Fibroblast of lung (primary cell): ENCODE measurements around the gene AKT1S1. TPM values are rescaled to one million over a fixed set of nuclear protein-coding genes. Genes with fewer than 3 reads are reported as not detected.

Experiments used
- DNase-seq, 2 donors: peaks; one replicate each; pipeline versions ENCODE4 v3.0.0 to v3.0.0-alpha.2; 2010; ENCODE audit warnings: low read depth in 2 of 2
- H2AFZ ChIP-seq: 2 replicates; pipeline ENCODE4 v1.5.1; 2012; ENCODE audit warnings: low read length, control low read depth, inconsistent platforms
- H3K27ac ChIP-seq: 2 replicates; pipeline ENCODE4 v1.5.1; 2011; ENCODE audit warnings: low read length, control low read depth; ENCODE audit not compliant: insufficient read depth
- H3K27me3 ChIP-seq: 2 replicates; pipeline ENCODE4 v1.5.1; 2011; ENCODE audit warnings: mild to moderate bottlenecking, low read length; ENCODE audit not compliant: control insufficient read depth, insufficient read depth
- H3K36me3 ChIP-seq: 2 replicates; pipeline ENCODE4 v1.5.1; 2011; ENCODE audit warnings: low read length; ENCODE audit not compliant: control insufficient read depth, insufficient read depth
- H3K4me1 ChIP-seq: 2 replicates; pipeline ENCODE4 v1.5.1; 2011; ENCODE audit warnings: low read length; ENCODE audit not compliant: control insufficient read depth, insufficient read depth; ENCODE audit errors: extremely low read depth
- H3K4me2 ChIP-seq: 2 replicates; pipeline ENCODE4 v1.5.1; 2011; ENCODE audit warnings: low read length, control low read depth; ENCODE audit not compliant: insufficient read depth; ENCODE audit errors: extremely low read depth
- H3K4me3 ChIP-seq, 4 experiments: fragments of 200-600 bp in 1 of 4; sonication (generic) in 1 of 4; replicated peaks in 1 of 4; 2 replicates each; pipeline ENCODE4 v1.5.1; 2011 to 2016; ENCODE audit warnings: low read length in 4 of 4, low read depth in 3 of 4, mild to moderate bottlenecking in 3 of 4, control low read depth in 2 of 4, inconsistent platforms in 1 of 4, mixed read lengths in 1 of 4; ENCODE audit not compliant: insufficient read depth in 1 of 4; ENCODE audit errors: control extremely low read depth in 1 of 4
- H3K79me2 ChIP-seq: 2 replicates; pipeline ENCODE4 v1.5.1; 2012; ENCODE audit warnings: mild to moderate bottlenecking, low read length, inconsistent platforms; ENCODE audit not compliant: control insufficient read depth, insufficient read depth
- H3K9ac ChIP-seq: 2 replicates; pipeline ENCODE4 v1.5.1; 2011; ENCODE audit warnings: mild to moderate bottlenecking, low read length, control low read depth; ENCODE audit not compliant: insufficient read depth
- H3K9me3 ChIP-seq: 2 replicates; pipeline ENCODE4 v1.5.1; 2012; ENCODE audit warnings: low read depth, low read length; ENCODE audit not compliant: control insufficient read depth, insufficient read depth
- H4K20me1 ChIP-seq: 2 replicates; pipeline ENCODE4 v1.5.1; 2011; ENCODE audit warnings: low read length; ENCODE audit not compliant: control insufficient read depth, insufficient read depth; ENCODE audit errors: extremely low read depth
- EZH2 ChIP-seq: IDR thresholded peaks from 2 replicates; pipeline ENCODE4 v1.5.1; 2012; ENCODE audit warnings: low read length, control low read depth, mild to moderate bottlenecking; ENCODE audit errors: missing control alignments
- polyA plus RNA-seq, 2 donors: library from polyadenylated mRNA; depleted of rRNA in 1 of 2; stranded (reverse) in 1 of 2; unstranded in 1 of 2; fragments of >200 nt; gene quantifications; 2 replicates each; pipeline ENCODE4 v1.2.1, GENCODE V29; 2011 to 2012; ENCODE audit warnings: missing spikeins in 1 of 2
- total RNA-seq: library from RNA; depleted of rRNA; stranded (reverse); fragments of >200 nt; gene quantifications from 2 replicates; pipeline ENCODE4 v1.2.1, GENCODE V29; 2014
- TF ChIP-seq, protein P1 (sequence below), 2 donors: IDR thresholded peaks in 1 of 2; conservative IDR thresholded peaks in 1 of 2; 1 replicate in 1 of 2; 2 replicates in 1 of 2; pipeline ENCODE4 v1.5.1; 2011 to 2012; ENCODE audit warnings: low read length in 2 of 2, control low read depth in 1 of 2, inconsistent platforms in 1 of 2, low read depth in 1 of 2, mild to moderate bottlenecking in 1 of 2

Gene AKT1S1
- total and polyA plus RNA-seq, 2 donors (not counting 1 experiment from before 2014, with no cell fraction given): 12.2 to 37.4 TPM

DNA sequence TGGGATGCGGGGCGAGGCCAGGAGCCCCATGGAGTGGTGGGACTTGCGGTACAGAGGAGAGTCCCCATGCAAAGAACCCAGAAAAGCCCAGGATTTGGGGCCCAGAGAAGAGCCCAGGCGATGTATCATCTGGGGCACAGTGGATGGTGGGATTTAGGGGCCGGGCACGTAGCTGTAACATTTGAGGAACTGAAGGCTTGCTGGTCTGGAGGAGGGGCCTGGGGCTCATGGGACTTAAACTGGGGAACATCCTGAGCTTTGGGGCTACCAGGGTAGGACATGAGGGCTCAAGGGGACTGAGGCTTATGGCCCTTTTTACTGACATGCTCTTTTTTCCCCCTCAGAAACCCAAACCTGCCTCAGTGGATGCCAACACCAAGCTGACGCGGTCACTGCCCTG, 45.6 kb downstream of the AKT1S1 start:
- Histone ChIP-seq H4K20me1 (no peaks in the 10 kb centered on the region), H3K4me2 (no peak overlapping the region), H3K4me3 (no peak overlapping the region), H3K36me3 (peaks cover 21% of the 10 kb centered on the region), H3K27me3 (no peaks in the 10 kb centered on the region), H3K9ac (no peak overlapping the region), H3K9me3 (no peaks in the 10 kb centered on the region), H3K27ac (no peak overlapping the region), H3K4me1 (no peaks in the 10 kb centered on the region), H3K79me2 (no peaks in the 10 kb centered on the region), H2AFZ (no peak overlapping the region)
- no peak for TF ChIP-seq EZH2
- TF ChIP-seq, protein P1, sequence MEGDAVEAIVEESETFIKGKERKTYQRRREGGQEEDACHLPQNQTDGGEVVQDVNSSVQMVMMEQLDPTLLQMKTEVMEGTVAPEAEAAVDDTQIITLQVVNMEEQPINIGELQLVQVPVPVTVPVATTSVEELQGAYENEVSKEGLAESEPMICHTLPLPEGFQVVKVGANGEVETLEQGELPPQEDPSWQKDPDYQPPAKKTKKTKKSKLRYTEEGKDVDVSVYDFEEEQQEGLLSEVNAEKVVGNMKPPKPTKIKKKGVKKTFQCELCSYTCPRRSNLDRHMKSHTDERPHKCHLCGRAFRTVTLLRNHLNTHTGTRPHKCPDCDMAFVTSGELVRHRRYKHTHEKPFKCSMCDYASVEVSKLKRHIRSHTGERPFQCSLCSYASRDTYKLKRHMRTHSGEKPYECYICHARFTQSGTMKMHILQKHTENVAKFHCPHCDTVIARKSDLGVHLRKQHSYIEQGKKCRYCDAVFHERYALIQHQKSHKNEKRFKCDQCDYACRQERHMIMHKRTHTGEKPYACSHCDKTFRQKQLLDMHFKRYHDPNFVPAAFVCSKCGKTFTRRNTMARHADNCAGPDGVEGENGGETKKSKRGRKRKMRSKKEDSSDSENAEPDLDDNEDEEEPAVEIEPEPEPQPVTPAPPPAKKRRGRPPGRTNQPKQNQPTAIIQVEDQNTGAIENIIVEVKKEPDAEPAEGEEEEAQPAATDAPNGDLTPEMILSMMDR (conservative IDR thresholded peaks at IDR 0.05 in 1 of 2, IDR thresholded peaks at IDR 0.05 in 1 of 2; ENCODE audit: low read depth in 1 of 2, low read length in 2 of 2): no peak
- DNase-seq: no peak

DNA sequence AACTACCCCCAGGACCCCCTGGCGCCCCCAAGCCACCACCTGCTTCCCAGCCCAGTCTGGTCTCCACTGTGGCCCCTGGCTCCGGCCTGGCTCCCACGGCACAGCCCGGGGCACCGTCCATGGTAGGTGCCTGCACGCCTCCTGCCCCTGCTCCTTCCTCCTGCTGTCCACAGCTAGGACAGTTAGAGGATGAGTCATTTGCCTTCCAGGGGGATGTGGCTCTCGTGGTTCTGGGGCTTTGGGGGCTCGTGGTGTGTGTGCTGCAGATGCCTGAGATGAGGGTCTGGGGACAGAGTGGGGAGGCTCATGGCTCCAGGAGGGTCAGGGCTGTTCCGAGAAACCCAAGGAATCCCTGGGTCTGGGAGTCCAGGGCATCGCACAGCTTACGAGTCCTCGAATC, 46.4 kb downstream of the AKT1S1 start:
- no peaks in the 10 kb centered on the region for H3K9me3 ChIP-seq

DNA sequence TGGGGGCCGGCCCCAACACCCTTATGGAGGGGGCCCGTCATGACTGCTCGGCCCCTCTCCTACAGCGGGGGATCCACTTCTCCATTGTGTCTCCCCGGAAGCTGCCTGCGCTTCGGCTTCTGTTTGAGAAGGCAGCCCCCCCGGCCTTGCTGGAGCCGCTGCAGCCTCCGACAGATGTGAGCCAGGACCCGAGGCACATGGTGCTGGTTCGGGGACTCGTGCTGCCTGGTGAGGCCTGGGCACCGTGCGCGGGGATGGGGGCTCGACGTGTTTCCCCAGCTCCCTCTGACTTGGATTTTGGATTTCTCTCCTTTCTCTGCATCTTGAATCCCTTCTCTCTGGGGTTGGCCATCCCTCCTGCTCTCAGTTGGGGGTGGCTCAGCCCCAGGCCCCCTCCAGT, 47.4 kb downstream of the AKT1S1 start:
- no peak for TF ChIP-seq EZH2
- TF ChIP-seq, protein P1 (conservative IDR thresholded peaks at IDR 0.05 in 1 of 2, IDR thresholded peaks at IDR 0.05 in 1 of 2; ENCODE audit: low read depth in 1 of 2, low read length in 2 of 2): no peak
- Histone ChIP-seq H3K9me3 (no peaks in the 10 kb centered on the region), H3K79me2 (no peaks in the 10 kb centered on the region), H3K36me3 (peaks cover 18% of the 10 kb centered on the region), H3K4me3 (no peak overlapping the region), H3K27ac (no peak overlapping the region), H2AFZ (no peak overlapping the region), H3K9ac (no peak overlapping the region), H3K4me1 (no peaks in the 10 kb centered on the region), H3K27me3 (no peaks in the 10 kb centered on the region), H3K4me2 (no peak overlapping the region), H4K20me1 (no peaks in the 10 kb centered on the region)
- no peak for DNase-seq

More for the DNA sequence above, 46.4 kb downstream of the AKT1S1 start:
- H3K36me3 ChIP-seq: peaks cover 18% of the 10 kb centered on the region
- H2AFZ ChIP-seq: no peak overlapping the region
- no peak overlapping the region for H3K4me3 ChIP-seq
- no peak overlapping the region for H3K4me2 ChIP-seq
- no peaks in the 10 kb centered on the region for H3K4me1 ChIP-seq
- TF ChIP-seq, protein P1 (conservative IDR thresholded peaks at IDR 0.05 in 1 of 2, IDR thresholded peaks at IDR 0.05 in 1 of 2; ENCODE audit: low read depth in 1 of 2, low read length in 2 of 2): no peak
- TF ChIP-seq EZH2: no peak
- H4K20me1 ChIP-seq: no peaks in the 10 kb centered on the region
- no peak overlapping the region for H3K27ac ChIP-seq
- H3K27me3 ChIP-seq: no peaks in the 10 kb centered on the region
- no peak overlapping the region for H3K9ac ChIP-seq
- no peaks in the 10 kb centered on the region for H3K79me2 ChIP-seq
- DNase-seq: no peak
